Stimulated activated CD4-positive, alpha-beta T cell treated with anti-CD3 and anti-CD28 coated beads, Interleukin-12 subunit alpha, Interleukin-12 subunit beta, amount 100 ng/mL, for 48 hours (primary cell): ENCODE measurements around the gene LGALS7.
"Not testable (repeated sequence)": the region's sequence is repeated elsewhere in the genome, so short reads cannot be mapped to it uniquely, and the experiment has no call there.

Experiments
- DNase-seq, 3 donors: peaks; one replicate each; pipeline ENCODE4 v3.0.0-alpha.2; 2020; ENCODE audit warnings: low read depth in 2 of 3, low spot score in 1 of 3

Gene LGALS7

DNA sequence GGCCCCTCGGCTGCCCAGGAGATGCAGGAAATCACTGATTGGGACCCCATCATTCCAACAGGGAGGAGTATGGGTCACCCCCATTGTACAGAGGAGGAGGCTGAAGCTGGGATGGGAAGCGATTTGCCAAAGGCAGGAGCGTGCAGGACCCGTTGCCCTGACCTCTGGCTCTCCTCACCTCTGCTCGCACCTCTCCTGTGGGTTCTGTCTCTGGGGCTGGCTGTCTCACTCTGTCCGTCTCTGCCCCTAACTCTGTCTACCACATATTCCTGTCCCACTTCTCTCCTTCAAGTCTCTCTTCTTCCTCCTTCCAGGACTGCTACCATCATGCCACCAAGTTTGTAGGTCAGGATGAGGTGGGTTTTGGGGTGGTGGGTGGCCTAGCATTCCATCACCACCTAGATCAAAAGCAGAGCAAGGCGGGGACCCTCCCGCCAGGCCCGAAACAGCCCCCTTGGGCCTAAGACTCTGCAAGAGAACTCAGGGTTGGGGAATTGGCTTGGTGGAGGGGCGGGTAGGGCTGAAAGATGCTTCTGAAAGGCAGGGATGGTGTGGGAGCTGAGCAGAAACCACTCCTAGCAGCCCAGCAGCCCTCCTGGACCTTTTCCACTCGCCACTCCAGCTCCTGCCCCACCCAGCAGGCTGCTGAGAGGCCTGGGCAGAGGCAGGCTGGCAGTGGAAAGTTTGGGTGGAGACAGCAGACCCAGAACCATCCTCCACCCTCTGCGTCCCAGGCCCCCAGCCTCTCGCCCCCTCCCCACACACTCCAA lies 1.0 kb upstream of the LGALS7 start:
- no peak for DNase-seq

DNA sequence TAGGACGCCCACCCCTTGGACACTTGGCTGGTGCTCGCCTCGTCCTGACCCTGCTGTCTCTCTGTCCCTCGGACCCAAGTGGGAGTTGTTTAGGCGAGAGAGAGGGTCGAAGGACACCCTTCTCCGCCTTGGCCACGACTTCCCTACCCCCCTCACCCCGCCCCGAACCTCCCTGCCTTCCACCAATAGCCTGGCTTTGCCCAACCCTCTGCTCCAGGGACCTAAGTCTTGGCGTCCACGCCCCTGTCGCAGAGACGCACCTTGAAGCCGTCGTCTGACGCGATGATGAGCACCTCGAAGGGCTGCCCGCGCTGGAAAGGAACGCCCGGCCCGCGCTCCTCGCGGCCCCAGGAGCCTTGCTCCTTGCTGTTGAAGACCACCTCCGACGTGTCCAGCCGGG lies 1.7 kb downstream of the LGALS7 start:
- not testable (repeated sequence) for DNase-seq

DNA sequence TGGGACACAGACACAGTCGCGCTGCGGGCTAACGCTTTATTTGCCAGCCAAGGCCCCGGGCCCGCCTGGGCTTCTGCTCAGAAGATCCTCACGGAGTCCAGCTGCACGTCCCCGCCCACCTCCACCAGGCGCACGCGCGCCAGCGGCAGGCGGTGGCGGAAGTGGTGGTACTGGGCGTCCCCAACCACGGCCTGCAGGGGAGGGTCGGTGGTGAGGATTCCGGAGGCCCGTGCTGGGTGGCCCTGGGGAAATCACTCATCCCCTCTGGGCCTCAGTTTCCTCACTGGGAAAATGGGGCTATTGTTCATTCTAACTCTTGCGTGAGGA lies 2.4 kb downstream of the LGALS7 start:
- DNase-seq = not testable (repeated sequence)

DNA sequence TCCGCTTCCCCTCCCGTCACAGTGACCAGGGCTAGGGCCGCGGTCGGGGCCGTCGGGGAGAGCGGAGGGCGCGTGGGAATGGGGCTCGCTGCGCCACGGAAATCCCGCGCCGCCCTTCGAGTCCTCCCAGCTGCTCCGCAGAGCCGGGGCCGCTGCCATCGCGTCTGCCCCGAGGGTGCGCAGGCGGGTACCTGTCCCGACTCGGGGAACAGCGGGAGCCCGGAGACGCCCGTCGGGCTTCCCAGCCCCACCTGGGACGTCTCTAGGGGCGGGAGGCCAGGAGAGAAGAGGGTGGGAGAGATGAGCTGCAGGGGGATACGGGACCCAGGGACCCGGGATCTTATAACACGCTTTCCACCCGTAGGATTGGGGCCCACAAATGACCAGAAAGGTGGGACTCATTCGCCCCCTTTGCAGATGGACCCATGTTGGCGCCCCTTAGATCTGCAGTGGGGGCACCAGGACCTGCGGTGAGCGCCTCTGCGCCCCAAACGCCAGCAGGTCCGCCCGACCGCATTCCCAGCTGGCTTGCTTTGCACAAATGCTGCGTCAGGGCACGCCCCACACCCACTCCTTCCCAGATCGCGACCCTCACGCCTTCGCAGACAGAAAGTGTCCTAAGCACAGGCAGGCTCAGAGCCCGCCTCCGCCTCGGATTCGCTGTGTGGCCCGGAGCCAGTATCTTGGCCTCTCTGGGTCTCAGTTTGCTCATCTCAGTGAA lies 2.9 kb downstream of the LGALS7 start:
- not testable (repeated sequence) for DNase-seq

DNA sequence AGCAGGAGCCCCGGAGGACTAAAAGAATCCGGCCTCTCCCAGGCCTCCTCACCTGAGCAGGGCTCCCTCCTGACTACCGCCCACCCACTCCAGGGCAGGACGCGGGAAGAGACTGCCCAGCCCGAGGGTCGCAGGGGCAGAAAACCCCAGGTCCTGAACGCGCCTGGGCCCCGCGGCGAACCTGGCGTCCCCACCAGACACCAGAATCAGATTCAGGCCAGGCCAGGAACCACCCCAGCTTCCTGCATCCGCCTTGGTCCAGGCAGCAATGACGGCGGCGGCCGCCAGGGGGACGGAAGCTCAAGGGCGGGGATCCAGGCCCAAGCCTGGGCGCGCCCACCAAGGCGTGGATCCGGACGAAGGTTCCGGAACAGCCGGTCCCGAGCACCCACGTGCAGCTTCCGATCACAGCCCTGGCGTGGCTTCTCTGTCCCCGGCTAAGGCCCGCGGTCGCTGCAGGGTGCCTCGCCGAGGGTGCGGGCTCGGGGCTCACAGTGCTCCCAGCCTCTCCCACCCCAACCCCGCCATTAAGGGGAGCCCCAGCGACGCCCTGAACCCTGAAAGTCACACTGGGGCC lies 3.6 kb downstream of the LGALS7 start:
- DNase-seq = peak; percentile 79 to 95 (median 79)

DNA sequence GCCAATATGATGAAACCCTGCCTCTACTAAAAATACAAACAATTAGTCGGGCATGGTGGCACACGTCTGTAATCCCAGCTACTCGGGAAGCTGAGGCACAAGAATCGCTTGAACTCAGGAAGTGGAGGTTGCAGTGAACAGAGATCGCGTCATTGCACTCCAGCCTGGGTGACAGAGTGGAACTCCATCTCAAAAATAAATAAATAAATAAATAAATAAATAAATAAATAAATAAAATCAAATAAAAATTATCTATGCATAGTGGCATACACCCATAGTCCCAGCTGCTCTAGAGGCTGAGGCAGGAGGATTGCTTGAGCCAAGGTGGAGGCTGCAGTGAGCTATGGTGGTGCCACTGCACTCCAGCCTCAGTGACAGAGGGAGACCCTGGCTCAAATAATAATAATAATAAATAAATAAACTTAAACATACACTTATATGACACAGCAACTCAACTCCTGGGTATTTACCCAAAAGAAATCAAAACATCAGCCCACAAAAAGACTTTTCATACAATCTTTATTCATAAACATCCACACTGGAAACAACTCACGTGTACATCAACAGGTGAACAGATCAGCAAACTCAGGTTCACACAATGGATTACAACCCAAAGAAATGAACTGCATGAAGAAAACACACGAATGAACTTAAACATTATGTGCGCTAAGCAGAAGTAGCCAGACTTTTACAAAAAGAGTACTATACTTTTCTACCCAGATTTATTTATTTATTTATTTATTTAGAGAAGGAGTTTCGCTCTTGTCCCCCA lies 6.9 kb downstream of the LGALS7 start:
- DNase-seq = no peak

DNA sequence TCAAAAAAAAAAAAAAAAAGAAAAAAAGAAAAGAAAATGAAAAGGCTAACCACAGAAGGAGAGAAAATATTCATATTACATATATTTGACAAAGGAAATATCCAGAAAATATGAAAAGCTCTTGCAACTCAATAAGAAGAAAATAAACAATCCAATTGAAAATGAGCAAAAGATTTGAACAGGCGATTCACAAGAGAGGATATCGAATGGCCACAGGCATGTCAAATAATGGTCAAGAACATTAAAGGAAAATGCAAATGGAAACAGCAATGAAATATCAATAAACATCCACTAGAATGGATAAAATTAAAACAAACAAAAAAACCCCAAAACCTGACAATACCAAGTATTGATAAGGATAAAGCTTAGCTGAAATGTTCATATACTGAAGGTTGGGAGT lies 8.1 kb downstream of the LGALS7 start:
- DNase-seq = no peak

DNA sequence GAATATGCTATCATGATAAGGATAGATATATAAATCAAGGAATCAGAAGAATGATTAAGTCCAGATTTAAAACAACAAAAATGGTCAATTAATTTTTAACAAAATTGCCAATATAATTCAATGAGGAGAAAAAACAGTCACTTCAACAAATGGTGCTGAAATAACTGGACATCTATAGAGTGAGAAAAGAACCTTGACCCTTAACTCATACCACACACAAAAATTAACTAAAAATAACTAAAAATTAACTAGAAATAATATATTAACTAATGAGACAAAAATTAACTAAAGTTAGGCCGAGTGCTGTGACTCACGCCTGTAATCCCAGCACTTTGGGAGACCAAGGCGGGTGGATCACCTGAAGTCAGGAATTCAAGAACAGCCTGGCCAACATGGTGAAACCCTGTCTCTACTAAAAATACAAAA lies 9.5 kb downstream of the LGALS7 start:
- DNase-seq = no peak

DNA sequence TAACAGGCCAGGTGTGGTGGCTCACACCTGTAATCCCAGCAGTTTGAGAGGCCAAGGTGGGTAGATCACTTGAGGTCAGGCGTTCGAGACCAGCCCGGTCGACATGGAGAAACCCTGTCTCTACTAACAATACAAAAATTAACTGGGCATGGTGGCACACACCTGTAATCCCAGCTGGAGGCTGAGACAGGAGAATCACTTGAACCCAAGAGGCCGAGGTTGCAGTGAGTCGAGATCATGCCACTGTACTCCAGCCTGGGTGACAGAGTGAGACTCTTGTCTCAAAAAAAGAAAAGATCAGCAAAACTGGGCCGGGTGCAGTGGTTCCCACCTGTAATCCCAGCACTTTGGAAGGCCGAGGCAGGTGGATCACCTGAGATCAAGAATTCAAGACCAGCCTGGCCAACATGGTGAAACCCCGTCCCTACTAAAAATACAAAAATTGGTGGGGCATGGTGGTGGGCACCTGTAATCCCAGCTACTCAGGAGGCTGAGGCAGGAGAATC lies 11.4 kb downstream of the LGALS7 start:
- DNase-seq = not testable (repeated sequence)

DNA sequence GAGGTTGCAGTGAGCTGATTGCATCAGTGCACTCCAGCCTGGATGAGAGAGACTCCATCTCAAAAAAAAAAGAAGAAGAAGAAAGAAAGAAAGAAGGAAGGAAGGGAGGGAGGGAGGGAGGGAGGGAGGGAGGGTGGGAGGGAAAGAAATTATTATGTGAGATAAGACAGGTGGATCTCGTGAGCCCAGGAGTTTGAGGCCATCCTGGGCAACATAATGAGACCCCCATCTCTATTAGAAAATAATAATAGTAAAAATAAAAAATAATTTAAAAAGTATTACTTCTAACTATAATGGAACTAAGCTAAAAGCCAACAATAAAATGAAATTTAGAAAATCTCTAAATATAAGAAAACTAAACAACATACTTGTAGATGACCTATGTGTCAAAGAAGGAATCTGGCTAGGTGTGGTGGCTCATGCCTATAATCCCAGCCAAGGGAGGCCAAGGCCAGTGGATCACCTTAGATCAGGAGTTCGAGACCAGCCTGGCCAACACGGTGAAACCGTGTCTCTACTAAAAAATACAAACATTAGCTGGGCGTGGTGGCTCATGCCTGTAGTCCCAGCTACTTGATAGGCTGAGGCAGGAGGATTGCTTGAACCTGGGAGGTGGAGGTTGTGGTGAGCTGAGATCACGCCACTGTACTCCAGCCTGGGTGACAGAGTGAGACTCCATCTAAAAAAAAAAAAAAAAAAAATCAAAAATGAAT lies 12.4 kb downstream of the LGALS7 start:
- DNase-seq = not testable (repeated sequence)

DNA sequence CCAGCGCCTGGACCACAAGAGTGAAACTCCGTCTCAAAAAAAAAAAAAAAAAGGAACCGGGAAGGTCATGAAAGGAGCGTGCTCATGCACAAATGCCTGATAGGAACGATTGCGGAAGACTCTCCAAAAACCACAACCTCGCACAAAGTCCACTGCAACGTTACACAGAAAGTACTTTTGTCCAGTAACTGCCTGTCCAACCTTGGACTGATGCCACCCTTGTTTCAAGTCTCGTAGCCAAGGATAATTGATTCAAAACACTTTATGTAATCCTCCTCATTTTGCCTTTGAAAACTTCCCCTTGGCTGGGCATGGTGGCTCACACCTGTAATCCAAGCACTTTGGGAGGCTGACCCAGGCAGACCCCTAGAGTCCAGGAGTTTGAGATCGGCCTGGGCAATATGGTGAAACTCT lies 13.7 kb downstream of the LGALS7 start:
- DNase-seq = no peak

DNA sequence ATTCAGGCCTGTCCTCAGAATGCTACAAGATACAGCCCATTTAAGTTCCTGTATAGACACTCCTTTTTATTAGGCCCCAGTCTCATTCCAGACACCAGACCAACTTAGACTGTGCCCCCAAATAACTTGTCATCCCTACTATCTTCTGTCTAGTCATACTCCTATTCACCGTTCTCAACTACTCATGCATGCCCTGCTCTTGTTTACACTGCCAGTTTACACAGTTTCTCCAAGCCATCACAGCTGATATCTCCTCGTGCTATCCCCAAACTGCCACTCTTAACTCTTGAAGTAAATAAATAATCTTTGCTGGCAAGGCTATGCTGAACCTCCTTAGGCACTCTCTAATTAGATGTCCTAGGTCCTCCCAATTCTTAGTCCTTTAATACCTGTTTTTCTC lies 19.1 kb downstream of the LGALS7 start:
- DNase-seq = not testable (repeated sequence)

DNA sequence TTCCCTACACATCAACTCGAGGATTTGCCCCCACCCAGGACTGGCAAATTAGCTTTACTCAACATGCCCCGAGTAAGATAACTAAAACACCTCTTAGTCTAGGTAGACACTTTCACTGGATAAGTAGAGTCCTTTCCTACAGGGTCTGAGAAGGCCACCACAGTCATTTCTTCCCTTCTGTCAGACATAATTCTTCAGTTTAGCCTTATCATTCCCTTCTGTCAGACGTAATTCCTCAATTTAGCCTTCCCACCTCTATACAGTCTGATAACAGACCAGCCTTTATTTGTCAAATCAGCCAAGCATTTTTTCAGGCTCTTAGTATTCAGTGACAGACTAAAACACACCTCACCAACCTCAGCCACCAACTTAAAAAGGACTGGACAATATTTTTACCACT lies 19.5 kb downstream of the LGALS7 start:
- DNase-seq = not testable (repeated sequence)

DNA sequence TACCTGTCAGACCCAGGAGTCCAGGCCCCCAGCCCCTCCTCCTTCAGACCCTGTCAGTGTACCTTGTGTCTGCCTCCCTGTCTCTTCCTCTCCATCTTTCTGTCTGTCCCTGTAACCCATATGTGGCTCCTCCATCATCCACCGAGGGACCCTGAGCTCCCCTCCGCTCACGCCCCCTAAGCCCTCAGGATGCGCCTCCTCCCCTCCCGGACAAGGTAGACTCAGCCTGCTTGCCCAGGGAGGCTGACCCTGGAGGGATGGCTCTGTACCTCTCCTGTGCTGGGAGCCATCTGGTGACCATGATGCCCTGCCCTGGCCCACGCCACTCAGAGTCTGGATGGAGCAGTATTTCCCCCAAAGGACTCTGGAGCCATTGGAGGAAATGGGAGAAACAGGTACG lies 28.0 kb downstream of the LGALS7 start:
- no peak for DNase-seq

DNA sequence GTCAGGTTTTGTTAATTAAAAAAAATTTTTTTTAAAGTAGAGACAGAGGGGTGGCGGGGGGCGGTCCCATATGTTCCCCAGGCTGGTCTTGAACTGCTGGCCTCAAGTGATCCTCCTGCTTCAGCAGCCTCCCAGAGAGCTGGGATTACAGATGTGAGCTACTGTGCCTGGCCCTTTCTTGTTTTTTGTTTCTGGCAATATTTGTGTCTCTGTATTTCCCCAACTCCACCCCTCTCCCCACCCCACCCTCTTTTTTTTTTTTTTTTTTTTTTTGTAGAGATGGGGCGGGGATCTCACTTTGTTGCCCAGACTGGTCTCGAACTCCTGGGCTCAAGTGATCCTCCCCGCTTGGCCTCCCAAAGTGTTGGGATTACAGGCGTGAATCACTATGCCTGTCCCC lies 28.4 kb downstream of the LGALS7 start:
- DNase-seq = no peak

DNA sequence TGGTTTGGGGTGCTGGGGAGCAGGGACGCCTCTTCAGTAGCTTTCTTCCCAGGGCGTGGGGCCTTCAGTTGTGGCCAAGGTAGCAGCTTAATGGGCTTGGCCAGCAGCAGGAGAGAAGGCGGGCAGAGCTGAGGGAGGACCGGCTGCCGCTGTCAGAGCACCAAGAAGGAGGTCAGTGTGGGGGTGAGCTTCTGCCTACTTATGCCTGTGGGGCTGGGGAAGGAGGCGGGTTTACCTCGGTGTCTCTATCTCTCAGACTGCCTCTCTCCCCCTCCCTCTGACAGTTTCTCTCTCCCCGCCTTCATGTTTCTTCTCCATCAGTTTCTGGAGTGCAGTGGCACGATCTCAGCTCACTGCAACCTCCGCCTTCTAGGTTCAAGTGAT lies 29.0 kb downstream of the LGALS7 start, which contains the start of gene CAPN12:
Gene CAPN12 (minus strand): TSS at position 177 of the 384 bp plus-strand sequence. CDS start 309 bp downstream, outside the sequence.
- no peak for DNase-seq

DNA sequence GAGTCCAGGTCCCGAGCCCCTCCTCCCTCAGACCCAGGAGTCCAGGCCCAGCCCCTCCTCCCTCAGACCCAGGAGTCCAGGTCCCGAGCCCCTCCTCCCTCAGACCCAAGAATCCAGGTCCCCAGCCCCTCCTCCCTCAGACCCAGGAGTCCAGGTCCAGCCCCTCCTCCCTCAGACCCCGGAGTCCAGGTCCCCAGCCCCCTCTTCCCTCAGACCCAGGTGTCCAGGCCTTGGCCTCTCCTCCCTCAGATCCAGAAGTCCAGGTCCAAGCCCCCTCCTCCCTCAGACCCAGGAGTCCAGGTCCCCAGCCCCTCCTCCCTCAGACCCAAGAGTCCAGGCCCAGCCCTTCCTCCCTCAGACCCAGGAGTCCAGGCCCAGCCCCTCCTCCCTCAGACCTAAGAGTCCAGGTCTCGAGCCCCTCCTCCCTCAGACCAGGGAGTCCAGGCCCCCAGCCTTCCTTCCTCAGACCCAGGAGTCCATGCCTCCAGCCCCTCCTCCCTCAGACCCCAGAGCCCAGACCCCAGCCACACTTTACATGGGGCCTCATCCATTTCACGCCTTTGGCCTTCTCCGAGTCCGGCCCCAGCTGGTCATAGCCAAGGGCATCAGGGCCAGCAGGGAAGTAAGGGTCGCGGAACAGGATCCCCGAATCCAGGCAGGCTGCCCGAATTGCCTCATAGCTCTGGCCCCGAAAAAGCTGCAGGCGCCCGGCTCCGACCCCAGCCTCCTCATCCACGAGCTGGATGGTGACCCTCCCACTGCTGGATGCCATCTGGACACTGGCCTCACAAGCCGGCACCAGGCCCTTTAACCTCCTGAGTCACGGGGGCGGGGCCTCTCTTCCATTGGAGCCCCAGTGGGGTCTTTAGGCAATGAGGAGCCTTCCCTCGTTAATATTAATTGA lies 29.7 kb downstream of the LGALS7 start:
- no peak for DNase-seq

DNA sequence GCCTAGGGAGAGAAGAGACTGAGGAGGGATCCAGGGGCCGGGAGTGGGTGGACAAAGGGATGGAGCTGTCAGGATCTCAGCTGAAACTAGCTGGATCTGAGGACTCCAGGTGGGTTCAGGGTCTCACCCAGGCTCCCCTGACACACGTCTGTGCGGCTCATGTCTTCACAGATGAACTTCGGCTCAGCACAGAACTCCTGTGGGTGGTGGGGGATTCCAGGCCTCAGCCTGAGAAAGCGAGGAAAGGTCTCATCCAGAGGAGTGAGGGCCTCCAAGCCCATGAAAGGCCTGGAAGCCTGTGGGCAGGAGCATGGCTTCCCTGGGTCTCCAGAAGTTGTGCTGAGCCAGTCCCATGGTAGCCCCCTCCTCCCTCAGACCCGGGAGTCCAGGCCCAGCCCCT lies 30.4 kb downstream of the LGALS7 start:
- DNase-seq = no peak

DNA sequence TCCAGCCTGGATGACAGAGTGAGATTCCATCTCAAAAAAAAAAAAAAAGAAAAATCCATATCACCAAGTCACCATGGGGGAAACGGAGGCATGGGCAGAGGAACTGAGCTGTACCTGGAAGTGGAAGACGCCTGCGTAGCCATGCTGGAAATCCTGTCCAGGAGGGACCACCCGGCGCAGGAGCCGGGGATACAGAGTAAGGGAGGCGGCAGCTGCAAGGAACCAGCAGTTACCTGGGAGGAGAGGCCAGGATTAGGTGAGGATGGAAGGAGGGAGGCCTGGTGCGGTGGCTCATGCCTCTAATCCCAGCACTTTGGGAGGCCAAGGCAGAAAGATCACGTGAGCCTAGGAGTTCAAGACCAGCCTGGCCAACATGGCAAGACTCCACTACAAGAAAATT lies 31.0 kb downstream of the LGALS7 start:
- no peak for DNase-seq

DNA sequence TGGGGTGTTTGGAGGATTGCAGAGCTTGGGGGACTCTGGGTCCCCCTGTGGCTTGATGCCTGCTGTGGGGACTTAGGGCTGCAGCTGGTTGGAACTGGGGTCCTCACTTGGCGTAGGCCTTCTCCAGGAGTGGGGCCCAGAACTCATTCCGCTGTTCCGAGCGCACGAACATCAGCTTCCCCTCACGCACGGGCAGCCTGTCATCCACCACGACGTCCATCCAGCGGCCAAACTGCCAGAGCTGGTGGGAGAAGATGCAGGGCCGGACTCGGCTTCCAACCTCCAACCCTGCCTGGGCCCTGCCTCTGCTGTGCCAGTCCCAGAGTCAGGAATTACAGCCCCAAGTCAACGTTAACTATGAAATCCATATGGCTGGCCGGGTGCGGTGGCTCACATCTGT lies 31.6 kb downstream of the LGALS7 start:
- no peak for DNase-seq
